Lung (tissue), 12 donors: ENCODE measurements around the gene SYT8. TPM values are rescaled to one million over a fixed set of nuclear protein-coding genes. Genes with fewer than 3 reads are reported as not detected.

ENCODE experiments used
- ATAC-seq: fragments of 200-7000 bp; cut with Tn5 transposase; one replicate; pipeline ENCODE4 v1.9.1; 2020; ENCODE audit warnings: moderate number of reproducible peaks; ENCODE audit not compliant: insufficient read depth, low FRiP score
- DNase-seq, 3 donors: peaks; one replicate each; pipeline ENCODE4 v3.0.0-alpha.2; 2013 to 2017
- H3K27ac ChIP-seq, 2 donors: one replicate each; pipeline ENCODE4 v1.5.1; 2013; ENCODE audit warnings: mild to moderate bottlenecking in 2 of 2, moderate library complexity in 2 of 2, control low read depth in 1 of 2, inconsistent platforms in 1 of 2, low read depth in 1 of 2, low read length in 1 of 2
- H3K27me3 ChIP-seq, 3 donors: one replicate each; pipeline ENCODE4 v1.5.1; 2013; ENCODE audit warnings: low read length in 2 of 3; ENCODE audit not compliant: control insufficient read depth in 3 of 3, insufficient read depth in 3 of 3
- H3K36me3 ChIP-seq, 4 donors: one replicate each; pipeline ENCODE4 v1.5.1; 2013; ENCODE audit warnings: low read length in 4 of 4, mild to moderate bottlenecking in 1 of 4, moderate library complexity in 1 of 4; ENCODE audit not compliant: control insufficient read depth in 4 of 4, insufficient read depth in 4 of 4
- H3K4me1 ChIP-seq, 5 donors: one replicate each; pipeline ENCODE4 v1.5.1; 2013; ENCODE audit warnings: low read length in 5 of 5, mild to moderate bottlenecking in 2 of 5, moderate library complexity in 1 of 5; ENCODE audit not compliant: control insufficient read depth in 5 of 5, insufficient read depth in 5 of 5
- H3K4me3 ChIP-seq: one replicate; pipeline ENCODE4 v1.5.1; 2013; ENCODE audit warnings: mild to moderate bottlenecking, control low read depth, moderate library complexity
- H3K9ac ChIP-seq, 2 donors: one replicate each; pipeline ENCODE4 v1.5.1; 2013; ENCODE audit warnings: low read length in 2 of 2, control low read depth in 1 of 2; ENCODE audit not compliant: insufficient read depth in 1 of 2
- H3K9me3 ChIP-seq, 4 donors: one replicate each; pipeline ENCODE4 v1.5.1; 2013; ENCODE audit warnings: low read length in 3 of 4, mild to moderate bottlenecking in 1 of 4, moderate library complexity in 1 of 4; ENCODE audit not compliant: control insufficient read depth in 4 of 4, insufficient read depth in 3 of 4
- WGBS, 2 donors: extraction: QIAGEN DNeasy Blood & Tissue Kit; methylation state at CpG; one replicate each; pipeline ENCODE4 v1.1.7; 2013; 5-methylcytosine and 5-hydroxymethylcytosine counted together
- polyA plus RNA-seq, 2 donors: library from polyadenylated mRNA; stranded (reverse); fragments of 200-250 nt; gene quantifications; one replicate each; pipeline ENCODE4 v1.2.1, GENCODE V29; 2013
- total RNA-seq, 2 donors: library from RNA; depleted of rRNA in 1 of 2; stranded (reverse); fragments of >200 nt in 1 of 2; gene quantifications; one replicate each; pipeline ENCODE4 v1.2.1, GENCODE V29; 2014 to 2021
- TF ChIP-seq, protein P1 (sequence below): IDR thresholded peaks from 2 replicates; pipeline ENCODE4 v1.5.1; 2012; ENCODE audit warnings: mild to moderate bottlenecking; ENCODE audit errors: control extremely low read depth, extremely low read depth
- donor health status: control.
- donor health status: control.
- donor health status: Bipolar disorder and iron deficiency.
- donor health status: healthy.
- donor health status: DM: yes; HTN: yes; CAD: no.

SYT8 gene
- total and polyA plus RNA-seq, 4 donors = 2.7 to 40.6 (median 16.9) TPM

DNA sequence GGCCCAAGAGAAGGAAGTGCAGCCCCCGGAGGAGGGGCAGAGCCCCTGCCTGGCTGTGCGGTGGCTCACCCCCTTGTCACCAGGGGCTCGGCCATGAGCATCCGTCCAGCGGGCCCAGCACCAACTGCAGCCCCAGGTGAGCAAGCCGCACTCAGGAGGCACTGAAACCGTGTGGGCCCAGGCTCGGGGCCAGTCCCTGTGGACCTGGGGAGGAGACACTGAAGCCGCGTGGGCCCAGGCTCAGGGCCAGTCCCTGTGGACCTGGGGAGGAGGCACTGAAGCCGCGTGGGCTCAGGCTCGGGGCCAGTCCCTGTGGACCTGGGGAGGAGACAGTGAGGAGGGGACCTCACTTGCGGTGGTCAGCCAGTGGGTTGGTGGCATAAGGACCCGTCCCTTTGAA, 32.0 kb downstream of the SYT8 start:
- TF ChIP-seq, protein P1, sequence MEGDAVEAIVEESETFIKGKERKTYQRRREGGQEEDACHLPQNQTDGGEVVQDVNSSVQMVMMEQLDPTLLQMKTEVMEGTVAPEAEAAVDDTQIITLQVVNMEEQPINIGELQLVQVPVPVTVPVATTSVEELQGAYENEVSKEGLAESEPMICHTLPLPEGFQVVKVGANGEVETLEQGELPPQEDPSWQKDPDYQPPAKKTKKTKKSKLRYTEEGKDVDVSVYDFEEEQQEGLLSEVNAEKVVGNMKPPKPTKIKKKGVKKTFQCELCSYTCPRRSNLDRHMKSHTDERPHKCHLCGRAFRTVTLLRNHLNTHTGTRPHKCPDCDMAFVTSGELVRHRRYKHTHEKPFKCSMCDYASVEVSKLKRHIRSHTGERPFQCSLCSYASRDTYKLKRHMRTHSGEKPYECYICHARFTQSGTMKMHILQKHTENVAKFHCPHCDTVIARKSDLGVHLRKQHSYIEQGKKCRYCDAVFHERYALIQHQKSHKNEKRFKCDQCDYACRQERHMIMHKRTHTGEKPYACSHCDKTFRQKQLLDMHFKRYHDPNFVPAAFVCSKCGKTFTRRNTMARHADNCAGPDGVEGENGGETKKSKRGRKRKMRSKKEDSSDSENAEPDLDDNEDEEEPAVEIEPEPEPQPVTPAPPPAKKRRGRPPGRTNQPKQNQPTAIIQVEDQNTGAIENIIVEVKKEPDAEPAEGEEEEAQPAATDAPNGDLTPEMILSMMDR = no peak
- DNase-seq (no peak), ATAC-seq (no peak)
- H3K9ac ChIP-seq = no peak overlapping the region
- H3K4me1 ChIP-seq = peaks cover 0 to 24% (median 11%) of the 10 kb centered on the region in 5 donors
- H3K27me3 ChIP-seq = peaks cover 0 to 15% (median 3%) of the 10 kb centered on the region in 3 donors
- 90 to 93% methylated on average over 15 of the region's 15 CpGs for WGBS, 2 donors
- no peak overlapping the region for H3K4me3 ChIP-seq
- H3K9me3 ChIP-seq = no peaks in the 10 kb centered on the region
- H3K27ac ChIP-seq = no peak overlapping the region
- no peaks in the 10 kb centered on the region for H3K36me3 ChIP-seq

DNA sequence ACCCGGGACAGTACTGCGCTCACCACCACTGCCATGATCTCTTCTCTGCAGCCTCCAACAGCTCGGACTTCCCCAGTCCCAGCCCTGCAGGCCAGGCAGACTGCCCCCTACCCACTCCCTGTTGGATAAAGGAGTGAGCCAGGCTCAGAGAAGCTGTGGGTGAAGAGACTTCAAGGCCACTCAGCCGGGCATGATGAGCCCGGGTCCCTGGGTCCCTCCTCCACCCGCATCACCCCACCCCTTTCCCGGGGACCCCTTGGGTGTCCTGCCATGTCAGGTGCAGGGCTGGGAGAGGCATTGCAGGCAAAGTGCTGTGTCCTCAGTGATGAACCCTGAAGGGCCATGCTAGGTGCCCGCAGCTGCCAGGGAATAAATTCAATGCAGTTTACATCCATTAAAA, 32.6 kb downstream of the SYT8 start:
- WGBS, 2 donors = 84 to 92% methylated on average over 8 of the region's 8 CpGs
- Histone ChIP-seq H3K4me1 (peaks cover 0 to 24% (median 11%) of the 10 kb centered on the region in 5 donors), H3K9ac (no peak overlapping the region)

DNA sequence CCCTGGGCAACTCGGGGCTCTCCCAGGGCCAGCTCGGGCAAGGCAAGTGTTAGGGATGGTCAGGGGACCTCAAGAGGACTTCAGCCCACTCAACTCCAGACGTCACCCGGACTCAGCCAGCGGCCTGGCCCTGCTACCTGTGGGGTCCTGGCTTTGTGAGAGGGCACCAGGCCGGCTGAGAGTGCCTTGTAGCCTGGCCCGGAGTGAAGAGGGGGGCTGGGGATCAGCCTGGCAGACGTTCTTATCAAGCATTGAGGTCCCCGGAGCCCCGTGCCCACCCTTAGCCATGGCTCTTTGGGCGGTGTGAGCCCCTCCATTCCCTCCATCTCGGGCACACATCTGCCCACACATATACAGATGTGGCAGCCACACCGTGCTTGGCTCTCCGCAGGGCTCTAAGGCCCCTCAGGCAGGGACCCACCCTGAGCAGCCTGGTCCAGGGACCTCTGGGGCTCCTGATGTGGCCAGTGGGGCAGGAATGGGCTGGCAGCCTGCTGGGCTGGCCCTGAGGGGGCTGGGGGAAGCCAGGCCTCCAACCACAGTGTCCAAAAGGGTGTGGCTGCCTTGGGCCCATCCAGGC, 33.4 kb downstream of the SYT8 start:
- Histone ChIP-seq H3K9me3 (no peaks in the 10 kb centered on the region), H3K27ac (no peak overlapping the region), H3K4me1 (peaks cover 0 to 23% (median 11%) of the 10 kb centered on the region in 5 donors), H3K27me3 (peaks cover 0 to 16% (median 3%) of the 10 kb centered on the region in 3 donors), H3K9ac (no peak overlapping the region), H3K4me3 (no peak overlapping the region), H3K36me3 (no peaks in the 10 kb centered on the region)
- DNase-seq (no peak), ATAC-seq (no peak)
- WGBS, 2 donors = 88 to 96% methylated on average over 14 of the region's 14 CpGs
- TF ChIP-seq, protein P1 = no peak

More for the DNA sequence above, 32.6 kb downstream of the SYT8 start:
- no peak overlapping the region for H3K27ac ChIP-seq
- DNase-seq (no peak), ATAC-seq (no peak)
- H3K27me3 ChIP-seq = peaks cover 0 to 16% (median 3%) of the 10 kb centered on the region in 3 donors
- H3K36me3 ChIP-seq = no peaks in the 10 kb centered on the region
- H3K4me3 ChIP-seq = no peak overlapping the region
- no peaks in the 10 kb centered on the region for H3K9me3 ChIP-seq
- TF ChIP-seq, protein P1 = no peak
